Stimulated activated CD8-positive, alpha-beta memory T cell treated with anti-CD3 and anti-CD28 coated beads, Interleukin-15, amount 100 ng/mL, for 4 hours (primary cell): ENCODE data around the gene DICER1.
"Not testable (repeated sequence)": the region's sequence is repeated elsewhere in the genome, so short reads cannot be mapped to it uniquely, and the experiment has no call there.

Experiments used
- DNase-seq, 2 donors: peaks; one replicate each; pipeline ENCODE4 v3.0.0-alpha.2; 2020; ENCODE audit warnings: low read depth in 2 of 2

DICER1 gene

DNA sequence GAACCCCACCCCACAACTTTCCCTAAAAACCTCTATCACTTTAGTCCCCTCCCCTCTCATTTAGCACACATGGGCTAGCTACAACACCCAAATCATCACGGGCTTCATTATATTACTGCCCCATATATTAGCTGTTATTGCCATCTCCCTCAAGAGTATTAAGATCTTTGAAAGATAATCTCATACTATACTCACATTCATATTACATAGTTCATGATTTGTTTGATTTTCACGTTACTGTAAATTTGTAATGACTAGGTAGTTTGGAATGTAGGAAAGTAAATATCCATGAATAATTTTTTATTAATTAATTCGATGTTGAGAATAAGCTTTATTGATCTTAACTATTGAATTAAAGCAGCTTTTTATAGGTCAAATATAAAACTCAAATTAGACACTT lies 7.9 kb downstream of the DICER1 start:
- DNase-seq, result no peak

GRCh38 chr14:95147597-95147996 lies 9.7 kb downstream of the DICER1 start:
- DNase-seq, result no peak

GRCh38 chr14:95146079-95146771 lies 11.1 kb downstream of the DICER1 start:
- no peak for DNase-seq

DNA sequence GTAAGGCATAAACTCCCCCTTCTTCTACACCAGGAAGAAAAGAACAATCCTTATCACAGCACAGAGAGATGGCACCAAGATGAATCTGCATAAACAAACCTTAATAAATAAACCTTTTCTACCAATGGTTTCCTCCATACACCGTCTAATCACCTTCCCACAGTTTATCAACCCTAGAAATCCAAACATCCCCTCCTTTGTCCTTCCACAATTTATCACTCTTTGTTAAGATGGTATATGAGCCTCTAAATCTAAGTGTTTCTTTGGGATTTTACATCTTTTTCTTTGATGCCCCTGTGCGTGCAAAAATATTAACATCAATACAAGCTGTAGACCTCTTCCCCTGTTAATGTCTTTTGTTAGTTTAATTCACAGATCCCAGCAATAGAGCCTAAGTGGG lies 12.5 kb downstream of the DICER1 start:
- no peak for DNase-seq

DNA sequence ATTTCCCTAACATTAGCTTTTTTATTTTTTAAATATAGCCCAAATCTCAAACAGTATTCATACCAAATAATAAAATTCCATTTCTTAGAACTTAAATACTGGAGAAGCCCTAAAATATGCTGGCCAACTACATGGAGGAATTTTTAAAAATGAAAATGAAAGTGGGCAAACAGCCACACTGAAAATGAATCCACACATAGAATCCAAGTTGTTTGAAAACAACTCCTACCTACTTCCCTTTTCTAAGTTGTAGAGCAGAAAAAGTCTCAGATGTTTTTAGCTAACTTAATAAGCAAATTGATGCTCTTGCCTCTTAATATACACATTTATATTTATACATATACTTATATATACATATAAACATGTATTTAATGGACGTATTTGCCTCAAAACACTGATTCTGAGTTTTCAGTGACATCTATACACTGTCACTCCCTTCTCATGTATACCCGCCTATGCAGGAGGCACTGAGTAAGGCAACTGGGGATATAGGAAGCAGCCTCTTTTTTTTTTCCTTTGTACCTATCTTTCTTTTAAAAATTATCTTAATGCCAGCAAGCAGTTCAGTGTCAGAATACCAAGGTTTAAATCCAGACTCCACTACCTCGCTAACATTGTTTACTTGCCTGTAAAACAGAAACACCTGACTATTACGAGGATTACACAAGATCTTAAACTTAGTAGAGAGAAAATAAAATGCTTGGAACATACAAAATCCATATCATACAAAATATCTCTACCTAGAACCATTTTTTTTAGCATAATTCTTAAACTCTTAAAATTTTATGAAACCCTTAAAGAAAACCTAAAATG lies 13.3 kb downstream of the DICER1 start:
- DNase-seq, result no peak

DNA sequence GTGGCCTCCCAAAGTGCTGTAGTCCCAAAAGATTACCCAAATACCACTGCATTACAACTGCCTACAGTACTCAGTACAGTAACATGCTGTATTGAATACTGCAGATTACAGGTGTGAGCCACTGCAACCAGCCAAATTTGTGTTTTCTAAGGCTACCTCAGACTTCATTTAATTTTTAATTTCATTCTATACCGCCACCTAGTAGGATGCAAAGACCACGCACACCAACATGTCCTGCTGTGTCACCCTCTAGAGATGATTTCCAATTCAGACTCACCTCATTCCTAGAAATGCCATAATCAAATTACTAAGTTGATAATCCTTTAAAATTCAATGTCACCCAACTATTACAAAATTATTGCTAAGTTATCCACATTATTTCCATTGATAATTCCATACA lies 15.1 kb downstream of the DICER1 start:
- no peak for DNase-seq

DNA sequence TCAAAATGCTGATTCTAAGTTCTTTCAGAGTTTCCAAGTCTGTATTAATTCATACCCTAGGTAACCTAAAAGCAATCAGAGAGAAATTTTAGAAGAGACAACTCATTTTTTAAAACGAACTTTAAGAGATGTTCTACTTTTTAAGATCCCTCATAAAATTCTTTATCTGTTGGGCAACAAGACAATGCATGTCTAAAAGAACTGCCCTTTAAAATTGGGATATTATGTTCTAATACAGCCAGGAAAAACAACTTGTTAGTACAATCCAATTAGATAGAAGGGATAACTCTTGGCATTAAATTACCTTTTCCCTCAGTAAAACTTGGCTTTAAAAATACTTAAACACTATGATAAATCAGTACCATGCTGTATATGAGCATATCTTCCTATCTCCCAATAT lies 15.6 kb downstream of the DICER1 start:
- DNase-seq, result no peak

GRCh38 chr14:95140060-95140858 lies 17.1 kb downstream of the DICER1 start:
- DNase-seq, result no peak

GRCh38 chr14:95138876-95139275 lies 18.5 kb downstream of the DICER1 start:
- DNase-seq, result no peak

DNA sequence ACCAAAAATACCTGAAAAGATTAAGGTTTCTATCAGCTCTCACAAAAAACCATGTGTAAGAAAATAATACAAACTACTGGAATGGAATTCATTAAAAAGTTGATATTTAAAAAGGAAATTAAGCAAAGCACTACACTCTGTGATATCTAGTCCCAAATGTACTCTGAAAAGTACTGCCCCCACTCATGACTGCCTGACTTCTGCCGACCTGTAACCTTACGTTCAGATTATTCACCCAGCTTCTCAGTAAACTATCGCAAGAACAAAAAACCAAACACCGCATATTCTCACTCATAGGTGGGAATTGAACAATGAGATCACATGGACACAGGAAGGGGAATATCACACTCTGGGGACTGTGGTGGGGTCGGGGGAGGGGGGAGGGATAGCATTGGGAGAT lies 18.9 kb downstream of the DICER1 start:
- DNase-seq, result not testable (repeated sequence)

- no peak for DNase-seq
Measured at GRCh38 chr14:95137804-95138167, 19.5 kb downstream of the DICER1 start.

DNA sequence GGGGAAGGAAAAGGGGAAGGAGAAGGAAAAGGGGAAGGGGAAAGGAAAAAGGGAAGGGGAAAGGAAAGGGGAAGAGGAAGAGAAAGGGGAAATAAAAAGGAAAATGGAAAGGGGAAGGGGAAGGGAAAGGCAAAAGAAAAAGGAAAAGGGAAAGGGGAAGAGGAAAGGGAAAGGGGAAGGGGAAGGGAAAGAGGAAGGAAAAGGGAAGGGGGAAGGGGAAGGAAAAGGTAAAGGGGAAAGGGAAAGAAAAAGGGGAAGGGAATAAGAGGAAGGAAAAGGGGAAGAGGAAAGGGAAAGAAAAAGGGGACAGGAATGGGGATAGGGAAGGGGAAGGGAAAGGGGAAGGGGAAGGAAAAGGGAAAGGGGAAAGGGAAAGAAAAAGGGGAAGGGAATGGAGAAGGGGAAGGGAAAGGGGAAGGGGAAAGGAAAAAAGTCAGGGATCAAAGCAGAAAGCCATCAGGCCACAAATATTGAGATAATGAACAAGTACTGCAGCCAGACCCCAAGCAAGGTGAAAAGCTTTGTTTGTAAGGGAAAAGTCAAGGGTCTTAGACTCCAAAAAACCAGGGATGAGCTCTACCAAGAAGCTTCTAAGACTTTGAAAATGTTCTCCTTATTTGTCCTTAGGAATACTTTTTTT lies 20.0 kb downstream of the DICER1 start:
- no peak for DNase-seq

DNA sequence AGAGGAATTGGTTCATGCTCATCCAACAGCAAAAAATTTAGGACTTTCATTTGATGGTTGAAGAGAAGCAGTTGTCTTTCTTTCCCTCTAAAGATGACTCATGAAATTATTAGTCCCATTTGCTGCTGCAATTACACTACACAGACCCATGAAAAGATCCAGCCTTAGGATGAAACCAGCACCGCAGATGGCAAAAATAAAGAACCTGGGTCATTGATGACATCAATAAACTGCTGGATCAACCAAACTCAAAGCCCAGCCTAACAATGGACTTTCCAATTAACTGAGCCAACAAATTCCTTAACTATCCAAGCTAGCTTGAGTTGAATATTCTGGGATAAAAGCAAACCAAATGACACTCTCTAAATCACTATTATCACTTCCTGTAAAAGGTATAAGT lies 20.7 kb downstream of the DICER1 start:
- DNase-seq, result no peak

- no peak for DNase-seq
Measured at GRCh38 chr14:95134304-95134933, 22.9 kb downstream of the DICER1 start.

GRCh38 chr14:95133282-95133681 lies 24.0 kb downstream of the DICER1 start:
- DNase-seq, result no peak

GRCh38 chr14:95132760-95133159 lies 24.6 kb downstream of the DICER1 start:
- no peak for DNase-seq

DNA sequence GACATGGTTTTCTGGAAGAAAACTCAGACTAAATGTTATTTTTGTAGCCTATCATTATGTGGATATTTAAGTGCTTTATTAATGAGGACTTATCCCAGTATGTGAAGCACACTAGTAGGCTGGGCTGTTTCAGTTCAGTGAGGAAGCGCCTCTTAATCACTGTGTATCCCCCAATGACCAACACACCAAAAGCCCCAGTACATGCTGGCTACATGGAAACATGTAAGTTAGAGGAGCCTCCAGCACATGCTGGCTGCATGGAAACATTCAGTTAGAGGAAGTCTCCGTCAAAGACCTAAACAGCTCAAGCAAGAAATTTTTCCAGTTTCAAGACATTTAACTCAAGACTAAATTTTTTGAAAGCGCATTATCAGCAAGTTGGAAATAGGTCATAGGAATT lies 26.8 kb downstream of the DICER1 start:
- DNase-seq, result no peak

GRCh38 chr14:95128140-95128539 lies 29.2 kb downstream of the DICER1 start:
- DNase-seq, result no peak

DNA sequence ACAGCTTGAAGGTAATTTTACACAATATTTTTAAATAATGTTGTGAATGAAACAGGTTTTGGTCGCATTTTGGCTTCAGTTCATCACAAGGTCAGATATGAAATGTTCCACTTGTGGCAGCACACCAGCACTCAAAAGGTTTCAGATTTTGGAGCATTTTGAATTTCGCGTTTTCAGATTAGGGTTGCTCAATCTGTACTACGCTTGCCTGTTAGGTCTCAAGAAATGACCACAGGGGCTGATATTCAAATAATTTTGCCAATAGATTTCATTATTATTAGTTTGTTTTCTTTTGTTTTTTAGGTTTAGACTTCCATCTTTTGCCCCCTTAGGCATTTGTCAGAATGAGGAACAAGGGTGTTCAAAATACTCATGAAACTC lies 29.8 kb downstream of the DICER1 start:
- DNase-seq, result no peak

- no peak for DNase-seq
Measured at GRCh38 chr14:95126906-95127530, 30.3 kb downstream of the DICER1 start.

DNA sequence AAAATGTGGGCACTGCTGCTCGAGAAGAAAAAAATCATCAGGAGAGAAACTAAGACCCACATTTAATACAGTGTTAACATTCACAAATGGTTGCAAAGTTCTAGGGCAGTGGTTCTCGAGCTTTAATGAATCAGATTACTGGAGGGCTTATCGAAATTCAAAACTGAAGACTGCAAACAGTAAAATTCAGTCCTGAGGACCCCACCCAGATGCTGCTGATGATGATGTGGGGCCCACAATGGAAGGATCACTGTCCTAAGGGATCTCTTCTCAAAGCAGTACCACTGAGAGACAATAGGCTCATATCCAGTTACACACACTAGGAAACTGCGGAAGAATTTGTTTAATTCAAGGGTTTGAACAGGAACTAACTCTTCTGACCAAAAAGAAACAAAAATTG lies 31.4 kb downstream of the DICER1 start:
- no peak for DNase-seq
